H1 (cell line): ENCODE data around the gene ZC3H12C. TPM values are rescaled to one million over a fixed set of nuclear protein-coding genes. Genes with fewer than 3 reads are reported as not detected.

Source experiments
- CTCF ChIA-PET: fragments of 300-600 bp; sonication (Branson Sonifier 250); formaldehyde crosslinking; loops from one replicate; lab custom pipeline; 2021; ENCODE audit not compliant: partially characterized antibody; lab: Charles Lee
- POLR2A ChIA-PET: fragments of 300-600 bp; sonication (Branson Sonifier 250); formaldehyde crosslinking; loops from one replicate; lab custom pipeline; 2021; ENCODE audit warnings: inconsistent platforms; ENCODE audit not compliant: partially characterized antibody; lab: Charles Lee
- DNase-seq, 2 experiments: peaks; one replicate each; pipeline versions ENCODE4 v3.0.0 to v3.0.0-alpha.2; 2010 to 2022; ENCODE audit warnings: low spot score in 2 of 2, low read depth in 1 of 2, mixed read lengths in 1 of 2
- FAIRE-seq: peaks from 2 replicates; lab custom pipeline; 2011; peaks lifted over from hg19 to GRCh38; lab: Jason Lieb, UNC
- H2AFZ ChIP-seq: 2 replicates; pipeline ENCODE4 v1.8.1; 2012; ENCODE audit warnings: low read length, inconsistent platforms
- H2AK5ac ChIP-seq: 2 replicates; pipeline ENCODE4 v1.6.1; 2013; ENCODE audit warnings: low read depth, low read length
- H2BK120ac ChIP-seq: replicated peaks from 2 replicates; pipeline ENCODE3; 2013; ENCODE audit warnings: low read depth, low read length, inconsistent platforms
- H2BK12ac ChIP-seq: 2 replicates; pipeline ENCODE4 v1.6.1; 2013; ENCODE audit warnings: low read depth, low read length
- H2BK15ac ChIP-seq: 2 replicates; pipeline ENCODE4 v1.6.1; 2013; ENCODE audit warnings: low read length
- H2BK20ac ChIP-seq: 2 replicates; pipeline ENCODE4 v1.6.1; 2013; ENCODE audit warnings: low read length
- H2BK5ac ChIP-seq: 2 replicates; pipeline ENCODE4 v1.6.1; 2013; ENCODE audit warnings: low read depth, low read length
- H3K14ac ChIP-seq: 2 replicates; pipeline ENCODE4 v1.6.1; 2013; ENCODE audit warnings: inconsistent platforms; ENCODE audit not compliant: insufficient read length
- H3K18ac ChIP-seq: 2 replicates; pipeline ENCODE4 v1.6.1; 2013; ENCODE audit warnings: low read length; ENCODE audit errors: extremely low read depth
- H3K23ac ChIP-seq: 2 replicates; pipeline ENCODE4 v1.6.1; 2013; ENCODE audit warnings: inconsistent platforms; ENCODE audit not compliant: insufficient read length
- H3K23me2 ChIP-seq: 2 replicates; pipeline ENCODE4 v1.6.1; 2013; ENCODE audit warnings: low read depth, low read length
- H3K27ac ChIP-seq: 2 replicates; pipeline ENCODE4 v1.6.1; 2011; ENCODE audit warnings: low read depth, low read length, inconsistent platforms
- H3K27me3 ChIP-seq, 4 experiments: replicated peaks in 1 of 4; 1 replicate in 1 of 4; 2 replicates in 3 of 4; pipeline versions ENCODE4 v1.6.1 to v1.8.1; 2011 to 2013; ENCODE audit warnings: low read length in 3 of 4, mild to moderate bottlenecking in 3 of 4, inconsistent platforms in 2 of 4, mixed read lengths in 2 of 4, moderate library complexity in 1 of 4; ENCODE audit not compliant: control insufficient read depth in 3 of 4, insufficient read depth in 3 of 4; ENCODE audit errors: extremely low read depth in 1 of 4
- H3K36me3 ChIP-seq, 4 experiments: 2 replicates each; pipeline versions ENCODE4 v1.6.1 to v1.8.1; 2011 to 2013; ENCODE audit warnings: mild to moderate bottlenecking in 4 of 4, low read length in 3 of 4, moderate library complexity in 2 of 4, control low read depth in 1 of 4, inconsistent platforms in 1 of 4; ENCODE audit not compliant: insufficient read depth in 4 of 4, control insufficient read depth in 2 of 4
- H3K4ac ChIP-seq: replicated peaks from 2 replicates; pipeline ENCODE3; 2013; ENCODE audit warnings: low read length, low read depth, mixed read lengths, inconsistent platforms; ENCODE audit not compliant: insufficient read length
- H3K4me1 ChIP-seq, 4 experiments: replicated peaks in 1 of 4; 1 replicate in 1 of 4; 2 replicates in 3 of 4; pipeline versions ENCODE4 v1.6.1 to v1.8.1; 2011 to 2013; ENCODE audit warnings: low read length in 3 of 4, inconsistent platforms in 2 of 4, mixed read lengths in 1 of 4; ENCODE audit not compliant: insufficient read depth in 4 of 4, control insufficient read depth in 3 of 4
- H3K4me2 ChIP-seq, 2 experiments: 2 replicates each; pipeline versions ENCODE4 v1.6.1 to v1.8.1; 2011 to 2013; ENCODE audit warnings: low read depth in 2 of 2, low read length in 2 of 2, control low read depth in 1 of 2, inconsistent platforms in 1 of 2, mild to moderate bottlenecking in 1 of 2; ENCODE audit not compliant: insufficient read depth in 1 of 2
- H3K4me3 ChIP-seq, 4 experiments: fragments of 200-600, 300-600 bp in 1 of 4; sonication (generic), shearing (Covaris generic), sonication (Bioruptor Twin) in 1 of 4; 2 replicates each; pipeline versions ENCODE4 v1.5.1 to v1.8.1; 2011 to 2016; ENCODE audit warnings: low read length in 4 of 4, low read depth in 3 of 4, control low read depth in 2 of 4, inconsistent platforms in 2 of 4, mild to moderate bottlenecking in 2 of 4, mixed read lengths in 1 of 4, moderate library complexity in 1 of 4; ENCODE audit not compliant: insufficient read depth in 2 of 4; ENCODE audit errors: extremely low read depth in 1 of 4
- H3K56ac ChIP-seq: replicated peaks from 2 replicates; pipeline ENCODE3; 2013; ENCODE audit warnings: low read depth, mild to moderate bottlenecking, mixed read lengths, low read length, inconsistent platforms; ENCODE audit not compliant: insufficient read length
- H3K79me1 ChIP-seq: 2 replicates; pipeline ENCODE4 v1.6.1; 2013; ENCODE audit warnings: low read depth, low read length, control low read depth
- H3K79me2 ChIP-seq, 2 experiments: 2 replicates each; pipeline versions ENCODE4 v1.6.1 to v1.8.1; 2012 to 2013; ENCODE audit warnings: low read length in 2 of 2, mild to moderate bottlenecking in 2 of 2, inconsistent platforms in 1 of 2; ENCODE audit not compliant: insufficient read depth in 2 of 2, control insufficient read depth in 1 of 2
- H3K9ac ChIP-seq, 4 experiments: replicated peaks in 1 of 4; 1 replicate in 1 of 4; 2 replicates in 3 of 4; pipeline versions ENCODE4 v1.6.1 to v1.8.1; 2011 to 2013; ENCODE audit warnings: low read depth in 3 of 4, low read length in 3 of 4, control low read depth in 2 of 4, mild to moderate bottlenecking in 2 of 4, moderate library complexity in 2 of 4, inconsistent platforms in 1 of 4; ENCODE audit errors: extremely low read depth in 1 of 4
- H3K9me3 ChIP-seq, 2 experiments: 2 replicates each; pipeline versions ENCODE4 v1.6.1 to v1.8.1; 2012 to 2013; ENCODE audit warnings: mild to moderate bottlenecking in 2 of 2, moderate library complexity in 2 of 2, control low read depth in 1 of 2, inconsistent platforms in 1 of 2, low read depth in 1 of 2, low read length in 1 of 2, mixed read lengths in 1 of 2; ENCODE audit not compliant: insufficient read depth in 2 of 2
- H4K20me1 ChIP-seq, 2 experiments: replicated peaks in 1 of 2; 2 replicates each; pipeline versions ENCODE3 to v1.8.1; 2011 to 2013; ENCODE audit warnings: inconsistent platforms in 2 of 2, low read length in 2 of 2, mild to moderate bottlenecking in 1 of 2; ENCODE audit not compliant: insufficient read depth in 2 of 2, control insufficient read depth in 1 of 2
- H4K5ac ChIP-seq: 2 replicates; pipeline ENCODE4 v1.6.1; 2013; ENCODE audit warnings: low read length, low read depth, mixed read lengths, inconsistent platforms; ENCODE audit not compliant: insufficient read length
- H4K8ac ChIP-seq: 2 replicates; pipeline ENCODE4 v1.8.0; 2013; ENCODE audit warnings: mild to moderate bottlenecking, moderate library complexity, low read length, inconsistent platforms; ENCODE audit not compliant: insufficient read depth; ENCODE audit errors: extremely low read depth
- H4K91ac ChIP-seq: replicated peaks from 2 replicates; pipeline ENCODE3; 2013; ENCODE audit warnings: low read length, mixed read lengths, inconsistent platforms; ENCODE audit not compliant: insufficient read length
- CHD1 ChIP-seq: IDR thresholded peaks from 2 replicates; pipeline ENCODE4 v1.6.1; 2012; ENCODE audit warnings: low read depth, low read length, improper control_type of control experiment
- CTBP2 ChIP-seq: IDR thresholded peaks from 2 replicates; pipeline ENCODE4 v1.7.0; 2011; ENCODE audit warnings: borderline replicate concordance, mild to moderate bottlenecking, moderate library complexity, mixed read lengths, low read length; ENCODE audit not compliant: insufficient read depth, insufficient read length
- EGR1 ChIP-seq: IDR thresholded peaks from 2 replicates; pipeline ENCODE4 v1.6.1; 2011; ENCODE audit warnings: low read depth, low read length, borderline replicate concordance
- EP300 ChIP-seq, 2 experiments: IDR thresholded peaks; 1 replicate in 1 of 2; 2 replicates in 1 of 2; pipeline ENCODE4 v1.6.1; 2011 to 2012; ENCODE audit warnings: low read depth in 2 of 2, low read length in 2 of 2, mild to moderate bottlenecking in 2 of 2, borderline replicate concordance in 1 of 2, inconsistent platforms in 1 of 2, moderate library complexity in 1 of 2
- EZH2 ChIP-seq: fragments of 200-600 bp; sonication (generic); IDR thresholded peaks from 2 replicates; pipeline ENCODE4 v1.7.1; 2012; ENCODE audit warnings: low read depth, mild to moderate bottlenecking, moderate library complexity, low read length, inconsistent platforms; ENCODE audit not compliant: severe bottlenecking
- JUND ChIP-seq: IDR thresholded peaks from 2 replicates; pipeline ENCODE4 v1.6.1; 2011; ENCODE audit warnings: mild to moderate bottlenecking, improper control_type of control experiment, low read length
- RNF2 ChIP-seq: fragments of 200-900, 300-1000 bp; sonication (generic); IDR thresholded peaks from 2 replicates; pipeline ENCODE4 v1.7.1; 2016; ENCODE audit warnings: borderline replicate concordance, low read depth, mild to moderate bottlenecking, antibody characterized with exemption, low read length; ENCODE audit not compliant: poor library complexity, severe bottlenecking; ENCODE audit errors: missing control alignments
- SAP30 ChIP-seq: fragments of 300-600 bp; sonication (generic); IDR thresholded peaks from 2 replicates; pipeline ENCODE4 v1.7.1; 2012; ENCODE audit warnings: low read length, moderate library complexity, mild to moderate bottlenecking, inconsistent platforms; ENCODE audit not compliant: insufficient read depth, insufficient replicate concordance
- TBP ChIP-seq: IDR thresholded peaks from 2 replicates; pipeline ENCODE4 v1.6.1; 2011; ENCODE audit warnings: low read depth, low read length, improper control_type of control experiment
- ZNF274 ChIP-seq: IDR thresholded peaks from 2 replicates; pipeline ENCODE4 v1.7.0; 2012; ENCODE audit warnings: low read length, borderline replicate concordance; ENCODE audit errors: extremely low read depth
- WGBS, 2 experiments: shearing (Covaris generic) in 1 of 2; methylation state at CpG; one replicate each; pipeline versions ENCODE4 v1.1.6 to v1.1.7; 2013 to 2015; ENCODE audit warnings: low lambda C conversion rate in 2 of 2, mixed read lengths in 2 of 2, inconsistent platforms in 1 of 2, low coverage in 1 of 2, missing lambda C conversion rate in 1 of 2; ENCODE audit not compliant: insufficient replicate concordance in 2 of 2, insufficient coverage in 1 of 2, insufficient read length in 1 of 2; ENCODE audit errors: extremely low coverage in 1 of 2, missing lambda C conversion rate in 1 of 2; 5-methylcytosine and 5-hydroxymethylcytosine counted together
- polyA plus RNA-seq, 7 experiments: library from polyadenylated mRNA; depleted of rRNA in 3 of 7; stranded (reverse) in 5 of 7; unstranded in 2 of 7; fragments of >200 nt in 5 of 7; fragments of 200-250 nt in 2 of 7; gene quantifications; 1 replicate in 5 of 7; 2 replicates in 1 of 7; 4 replicates in 1 of 7; pipeline versions ENCODE4 v1.2.1 to v1.2.3, GENCODE V29; 2011 to 2013; ENCODE audit warnings: missing spikeins in 2 of 7, mixed read lengths in 2 of 7
- total RNA-seq: library from RNA; stranded (reverse); fragmentation: NEBNext Ultra II Directional; extraction: Animal tissue kit (Norgen Biotek cat#: 25700); gene quantifications from 2 replicates; pipeline ENCODE4 v1.2.1, GENCODE V29; 2021
- TF ChIP-seq, protein P1 (sequence below): IDR thresholded peaks from 2 replicates; pipeline ENCODE4 v1.6.1; 2012; ENCODE audit warnings: low read length, inconsistent platforms

Gene ZC3H12C
- total and polyA plus RNA-seq, 2 of the 8 experiments (the other 6 are each of a cell fraction or from before 2014, with no cell fraction given): 2.0 to 2.7 TPM

- no peak for FAIRE-seq
- CTCF ChIA-PET: interaction anchor here (0.8 to 6.1 kb wide), 6 partner anchors 9 to 1106 kb away, joined by 3 to 46 read pairs (median 6); no protein-coding TSS in a partner anchor
- TF ChIP-seq CHD1 (no peak), EZH2 (no peak), JUND (no peak), SAP30 (no peak), EP300 (IDR thresholded peaks at IDR 0.05; ENCODE audit: borderline replicate concordance in 1 of 2, low read depth in 2 of 2, low read length in 2 of 2) (no peak), EGR1 (no peak), ZNF274 (no peak), CTBP2 (no peak), RNF2 (no peak), TBP (no peak)
- TF ChIP-seq, protein P1, sequence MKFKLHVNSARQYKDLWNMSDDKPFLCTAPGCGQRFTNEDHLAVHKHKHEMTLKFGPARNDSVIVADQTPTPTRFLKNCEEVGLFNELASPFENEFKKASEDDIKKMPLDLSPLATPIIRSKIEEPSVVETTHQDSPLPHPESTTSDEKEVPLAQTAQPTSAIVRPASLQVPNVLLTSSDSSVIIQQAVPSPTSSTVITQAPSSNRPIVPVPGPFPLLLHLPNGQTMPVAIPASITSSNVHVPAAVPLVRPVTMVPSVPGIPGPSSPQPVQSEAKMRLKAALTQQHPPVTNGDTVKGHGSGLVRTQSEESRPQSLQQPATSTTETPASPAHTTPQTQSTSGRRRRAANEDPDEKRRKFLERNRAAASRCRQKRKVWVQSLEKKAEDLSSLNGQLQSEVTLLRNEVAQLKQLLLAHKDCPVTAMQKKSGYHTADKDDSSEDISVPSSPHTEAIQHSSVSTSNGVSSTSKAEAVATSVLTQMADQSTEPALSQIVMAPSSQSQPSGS: no peak
Measured at GRCh38 chr11:110177086-110177456, 83.9 kb downstream of the ZC3H12C start.

More at GRCh38 chr11:110177086-110177456, 83.9 kb downstream of the ZC3H12C start:
- Histone ChIP-seq H3K36me3 (no peaks in the 10 kb centered on the region), H3K79me1 (no peaks in the 10 kb centered on the region), H3K27me3 (no peaks in the 10 kb centered on the region), H4K5ac (no peak overlapping the region), H3K9ac (no peak overlapping the region), H2BK5ac (no peak overlapping the region), H2AK5ac (no peak overlapping the region), H3K14ac (no peak overlapping the region), H4K8ac (no peak overlapping the region; the same call in 1 of the 2 replicates), H3K4me3 (no peak overlapping the region), H2BK12ac (no peak overlapping the region), H3K23ac (no peak overlapping the region), H4K20me1 (no peaks in the 10 kb centered on the region), H2AFZ (no peak overlapping the region), H3K79me2 (no peaks in the 10 kb centered on the region; a peak in 1 of 4 replicates), H3K9me3 (no peaks in the 10 kb centered on the region), H3K23me2 (no peaks in the 10 kb centered on the region), H3K4me2 (no peak overlapping the region), H3K18ac (no peak overlapping the region), H3K27ac (no peak overlapping the region), H3K4ac (no peak overlapping the region), H2BK15ac (no peak overlapping the region), H2BK20ac (no peak overlapping the region), H3K56ac (no peak overlapping the region), H2BK120ac (no peak overlapping the region), H4K91ac (no peak overlapping the region), H3K4me1 (peaks cover 9 to 32% (median 21%) of the 10 kb centered on the region in 4 experiments)
- POLR2A ChIA-PET: interaction anchor here (0.8 kb wide), 1 partner anchor 9 kb away, joined by 3 read pairs; no protein-coding TSS in a partner anchor
- 88% methylated on average over 7 of the region's 7 CpGs; no CpG with 5 or more reads in 1 of the 2 experiments for WGBS, 2 experiments
- DNase-seq: no peak
